Tibial nerve (tissue), 4 donors: ENCODE results near the gene NFKBIZ. TPM values are rescaled to one million over a fixed set of nuclear protein-coding genes. Genes with fewer than 3 reads are reported as not detected.

Source experiments
- DNase-seq, 2 donors: peaks; one replicate each; pipeline ENCODE4 v3.0.0-alpha.2; 2019; ENCODE audit warnings: low spot score in 2 of 2
- H3K27ac ChIP-seq, 4 donors: fragments of 200-600 bp; sonication (generic) in 3 of 4; one replicate each; pipeline ENCODE4 v1.5.1; 2017 to 2019; ENCODE audit warnings: mild to moderate bottlenecking in 1 of 4
- H3K27me3 ChIP-seq, 2 donors: fragments of 200-600 bp; sonication (generic) in 1 of 2; one replicate each; pipeline versions ENCODE4 v1.5.1 to v1.6.0; 2017 to 2019
- H3K36me3 ChIP-seq, 3 donors: fragments of 200-600 bp; sonication (generic); one replicate each; pipeline ENCODE4 v1.5.1; 2018 to 2019
- H3K4me1 ChIP-seq, 4 donors: fragments of 200-600 bp; sonication (generic) in 3 of 4; one replicate each; pipeline ENCODE4 v1.5.1; 2017 to 2019
- H3K4me3 ChIP-seq, 4 donors: fragments of 200-600 bp; sonication (generic) in 3 of 4; one replicate each; pipeline ENCODE4 v1.5.1; 2017 to 2019; ENCODE audit warnings: mild to moderate bottlenecking in 1 of 4, moderate library complexity in 1 of 4
- H3K9me3 ChIP-seq, 4 donors: fragments of 200-600 bp; sonication (generic) in 3 of 4; one replicate each; pipeline ENCODE4 v1.5.1; 2017 to 2019
- CTCF ChIP-seq, 5 experiments: fragments of 200-600 bp in 3 of 5; fragments of 450-650 bp in 2 of 5; sonication (generic) in 3 of 5; IDR thresholded peaks; one replicate each; pipeline ENCODE4 v1.5.1; 2016 to 2019; ENCODE audit warnings: antibody characterized with exemption in 5 of 5, mild to moderate bottlenecking in 3 of 5, moderate library complexity in 2 of 5
- EP300 ChIP-seq, 2 donors: sonication (generic); formaldehyde crosslinking; IDR thresholded peaks; one replicate each; pipeline ENCODE4 v1.6.1; 2017; ENCODE audit warnings: antibody characterized with exemption in 2 of 2, mild to moderate bottlenecking in 1 of 2
- POLR2A ChIP-seq, 2 donors: fragments of 450-650 bp; IDR thresholded peaks; one replicate each; pipeline ENCODE4 v1.6.1; 2017; ENCODE audit warnings: antibody characterized with exemption in 2 of 2, mild to moderate bottlenecking in 2 of 2, moderate library complexity in 2 of 2
- WGBS, 2 donors: methylation state at CpG; one replicate each; pipeline ENCODE4 v1.1.5; 2018; 5-methylcytosine and 5-hydroxymethylcytosine counted together
- total RNA-seq, 4 donors: library from RNA; depleted of rRNA; stranded (reverse); fragments of >200 nt; gene quantifications; one replicate each; pipeline ENCODE4 v1.1.0, GENCODE V29; 2016

The NFKBIZ gene
- total RNA-seq, 4 donors from 2014 or later, result 81.3 to 161 (median 95.1) TPM

- DNase-seq, result no peak
- 98% methylated on average over 2 of the region's 2 CpGs for WGBS, 2 donors
- Histone ChIP-seq H3K27ac (no peak overlapping the region), H3K36me3 (no peaks in the 10 kb centered on the region), H3K27me3 (no peaks in the 10 kb centered on the region), H3K4me1 (peaks cover 0 to 9% (median 0%) of the 10 kb centered on the region in 4 donors), H3K4me3 (no peak overlapping the region), H3K9me3 (no peaks in the 10 kb centered on the region)
- no peak for TF ChIP-seq POLR2A (IDR thresholded peaks at IDR 0.05)
- TF ChIP-seq EP300 (IDR thresholded peaks at IDR 0.05), result no peak
- TF ChIP-seq CTCF (IDR thresholded peaks at IDR 0.05), result no peak
Measured at GRCh38 chr3:101845425-101845824, 3.9 kb upstream of the NFKBIZ start.

- H3K27ac ChIP-seq, result no peak overlapping the region
- H3K4me3 ChIP-seq, result no peak overlapping the region
Measured at GRCh38 chr3:101846709-101847108, 2.6 kb upstream of the NFKBIZ start.

GRCh38 chr3:101847328-101847727, 2.0 kb upstream of the NFKBIZ start:
- H3K27me3 ChIP-seq, result no peaks in the 10 kb centered on the region
- H3K27ac ChIP-seq, result peak overlapping the region in 2 of 4 donors; percentile 98 to 100
- DNase-seq, result no peak
- H3K4me3 ChIP-seq, result no peak overlapping the region
- H3K9me3 ChIP-seq, result no peaks in the 10 kb centered on the region
- 79 to 94% methylated on average over 3 of the region's 3 CpGs for WGBS, 2 donors
- H3K36me3 ChIP-seq, result peaks cover 0 to 5% (median 0%) of the 10 kb centered on the region in 3 donors
- H3K4me1 ChIP-seq, result peaks cover 0 to 16% (median 2%) of the 10 kb centered on the region in 4 donors
- TF ChIP-seq POLR2A (IDR thresholded peaks at IDR 0.05) (no peak), CTCF (IDR thresholded peaks at IDR 0.05) (no peak)

More at GRCh38 chr3:101846709-101847108, 2.6 kb upstream of the NFKBIZ start:
- no peaks in the 10 kb centered on the region for H3K27me3 ChIP-seq
- no peak for DNase-seq
- WGBS, 2 donors, result 93 to 97% methylated on average over 2 of the region's 2 CpGs
- no peaks in the 10 kb centered on the region for H3K36me3 ChIP-seq
- no peak for TF ChIP-seq POLR2A (IDR thresholded peaks at IDR 0.05)
- no peak for TF ChIP-seq CTCF (IDR thresholded peaks at IDR 0.05)
- no peak for TF ChIP-seq EP300 (IDR thresholded peaks at IDR 0.05)
- H3K9me3 ChIP-seq, result no peaks in the 10 kb centered on the region
- H3K4me1 ChIP-seq, result peaks cover 0 to 10% (median 2%) of the 10 kb centered on the region in 4 donors

- H3K9me3 ChIP-seq, result no peaks in the 10 kb centered on the region
- peak overlapping the region in 3 of 4 donors; percentile 83 to 100 (median 96) for H3K4me3 ChIP-seq
- WGBS, 2 donors, result 42% methylated on average over 3 of the region's 3 CpGs
- DNase-seq, result no peak
- H3K27me3 ChIP-seq, result no peaks in the 10 kb centered on the region
- peaks cover 0 to 15% (median 0%) of the 10 kb centered on the region in 3 donors for H3K36me3 ChIP-seq
- peaks cover 0 to 26% (median 4%) of the 10 kb centered on the region in 4 donors for H3K4me1 ChIP-seq
- peak overlapping the region; percentile 92 to 100 (median 99) for H3K27ac ChIP-seq
- TF ChIP-seq POLR2A (IDR thresholded peaks at IDR 0.05) (no peak), CTCF (IDR thresholded peaks at IDR 0.05) (no peak), EP300 (IDR thresholded peaks at IDR 0.05) (no peak)
Measured at GRCh38 chr3:101848326-101848725, 988 bp upstream of the NFKBIZ start.

- 0% methylated on average over 36 to 49 of the region's 67 CpGs for WGBS, 2 donors
- peak; percentile 16 to 33 for DNase-seq
- H3K4me1 ChIP-seq, result peaks cover 0 to 40% (median 4%) of the 10 kb centered on the region in 4 donors
- peak in 3 of 5 experiments; percentile 5 to 24 (median 6) for TF ChIP-seq CTCF (IDR thresholded peaks at IDR 0.05)
- no peak for TF ChIP-seq EP300 (IDR thresholded peaks at IDR 0.05)
- TF ChIP-seq POLR2A (IDR thresholded peaks at IDR 0.05), result no peak
- H3K9me3 ChIP-seq, result no peaks in the 10 kb centered on the region
- peaks cover 6 to 29% (median 8%) of the 10 kb centered on the region in 3 donors for H3K36me3 ChIP-seq
- H3K27me3 ChIP-seq, result no peaks in the 10 kb centered on the region
- peak overlapping the region; percentile 79 to 100 (median 90) for H3K4me3 ChIP-seq
- peak overlapping the region; percentile 92 to 100 (median 99) for H3K27ac ChIP-seq
Measured at GRCh38 chr3:101849714-101850245, 466 bp downstream of the NFKBIZ start.
